GM23338 (cell line): Measurements from ENCODE around the gene DOCK4. TPM values are rescaled to one million over a fixed set of nuclear protein-coding genes. Genes with fewer than 3 reads are reported as not detected.

Experiments used
- ATAC-seq: fragments of 200-7000 bp; cut with Tn5 transposase; 3 replicates; pipeline ENCODE4 v1.9.1; 2020
- DNase-seq: peaks from one replicate; pipeline ENCODE4 v3.0.0-alpha.2; 2015; ENCODE audit warnings: low spot score
- H2AFZ ChIP-seq: fragments of 200-600 bp; sonication (generic); 2 replicates; pipeline ENCODE4 v1.8.0; 2016; ENCODE audit warnings: antibody characterized with exemption, mild to moderate bottlenecking, moderate library complexity
- H3F3A ChIP-seq: fragments of 200-600 bp; sonication (generic); replicated peaks from 2 replicates; pipeline ENCODE4 v1.8.0; 2017; ENCODE audit warnings: antibody characterized with exemption, mixed run types, low read depth
- H3K27ac ChIP-seq: fragments of 200-600 bp; sonication (generic); 2 replicates; pipeline ENCODE4 v1.6.1; 2016; ENCODE audit warnings: low read depth
- H3K27me3 ChIP-seq: fragments of 200-600 bp; sonication (generic); 2 replicates; pipeline ENCODE4 v1.8.0; 2016; ENCODE audit warnings: mild to moderate bottlenecking, mixed run types, moderate library complexity; ENCODE audit not compliant: insufficient read depth
- H3K36me3 ChIP-seq: fragments of 200-600 bp; sonication (generic); 2 replicates; pipeline ENCODE4 v1.8.0; 2016; ENCODE audit warnings: mild to moderate bottlenecking; ENCODE audit not compliant: insufficient read depth
- H3K4me1 ChIP-seq: fragments of 200-600 bp; sonication (generic); 2 replicates; pipeline ENCODE4 v1.8.0; 2016; ENCODE audit warnings: mild to moderate bottlenecking, moderate library complexity; ENCODE audit not compliant: insufficient read depth
- H3K4me2 ChIP-seq: fragments of 200-600 bp; sonication (generic); 2 replicates; pipeline ENCODE4 v1.7.1; 2017; ENCODE audit warnings: mixed run types
- H3K4me3 ChIP-seq: fragments of 200-600 bp; sonication (generic); 2 replicates; pipeline ENCODE4 v1.6.1; 2016; ENCODE audit warnings: mixed run types
- H3K79me2 ChIP-seq: fragments of 200-600 bp; sonication (generic); replicated peaks from 2 replicates; pipeline ENCODE4 v1.8.0; 2017; ENCODE audit warnings: mild to moderate bottlenecking; ENCODE audit not compliant: insufficient read depth
- H3K9me2 ChIP-seq: fragments of 200-600 bp; sonication (generic); 2 replicates; pipeline ENCODE4 v1.8.0; 2017; ENCODE audit not compliant: insufficient read depth
- H4K20me1 ChIP-seq: fragments of 200-600 bp; sonication (generic); replicated peaks from 2 replicates; pipeline ENCODE4 v1.8.0; 2017; ENCODE audit warnings: mild to moderate bottlenecking; ENCODE audit not compliant: insufficient read depth
- H3K27ac Mint-ChIP-seq: 2 replicates; pipeline ENCODE4 v1.8.0; 2020; ENCODE audit warnings: inconsistent platforms, mild to moderate bottlenecking, moderate library complexity, mixed read lengths
- H3K27me3 Mint-ChIP-seq: 3 replicates; pipeline ENCODE4 v1.8.0; 2022; ENCODE audit warnings: low read depth, mild to moderate bottlenecking, moderate library complexity, mixed read lengths, inconsistent platforms; ENCODE audit not compliant: insufficient read depth, poor library complexity
- H3K36me3 Mint-ChIP-seq: 3 replicates; pipeline ENCODE4 v1.8.0; 2021; ENCODE audit warnings: low read depth, mild to moderate bottlenecking, inconsistent platforms, moderate library complexity, mixed read lengths
- H3K4me1 Mint-ChIP-seq: 3 replicates; pipeline ENCODE4 v1.8.0; 2020; ENCODE audit warnings: mild to moderate bottlenecking, inconsistent platforms, mixed read lengths
- H3K4me3 Mint-ChIP-seq: 3 replicates; pipeline ENCODE4 v1.8.0; 2021; ENCODE audit warnings: moderate library complexity, mild to moderate bottlenecking, inconsistent platforms, mixed read lengths
- H3K9me3 Mint-ChIP-seq: 3 replicates; pipeline ENCODE4 v1.8.0; 2020; ENCODE audit warnings: moderate library complexity, mild to moderate bottlenecking, inconsistent platforms, mixed read lengths
- CREB1 ChIP-seq: fragments of 250-450 bp; sonication (Bioruptor Pico); IDR thresholded peaks from 2 replicates; pipeline ENCODE4 v1.5.0; 2020; ENCODE audit warnings: low read depth, mild to moderate bottlenecking, moderate library complexity
- CTCF ChIP-seq, 2 experiments: fragments of 200-600 bp in 1 of 2; sonication (generic) in 1 of 2; conservative IDR thresholded peaks; 2 replicates each; pipeline versions ENCODE4 v1.5.1 to v1.6.1; 2016 to 2017; ENCODE audit warnings: antibody characterized with exemption in 2 of 2, low read depth in 2 of 2, mild to moderate bottlenecking in 2 of 2, moderate library complexity in 1 of 2
- ETS1 ChIP-seq: IDR thresholded peaks from 2 replicates; pipeline ENCODE4 v1.6.1; 2016; ENCODE audit warnings: antibody characterized with exemption
- EZH2 ChIP-seq: fragments of 200-600 bp; sonication (generic); IDR thresholded peaks from one replicate; pipeline ENCODE4 v1.8.0; 2017; ENCODE audit warnings: antibody characterized with exemption, mild to moderate bottlenecking, low read depth; ENCODE audit not compliant: unreplicated experiment
- JUNB ChIP-seq: IDR thresholded peaks from one replicate; pipeline ENCODE4 v1.6.1; 2016; ENCODE audit warnings: antibody characterized with exemption; ENCODE audit not compliant: unreplicated experiment
- POLR2AphosphoS5 ChIP-seq: IDR thresholded peaks from 2 replicates; pipeline ENCODE4 v1.6.1; 2016; ENCODE audit warnings: antibody characterized with exemption, low read depth
- REST ChIP-seq: IDR thresholded peaks from one replicate; pipeline ENCODE4 v1.6.1; 2018; ENCODE audit warnings: antibody characterized with exemption; ENCODE audit not compliant: unreplicated experiment
- STAT1 ChIP-seq: IDR thresholded peaks from one replicate; pipeline ENCODE4 v1.6.1; 2016; ENCODE audit warnings: antibody characterized with exemption; ENCODE audit not compliant: unreplicated experiment
- ZNF114 ChIP-seq: fragments of 250-450 bp; sonication (Bioruptor Pico); IDR thresholded peaks from 2 replicates; pipeline ENCODE4 v1.5.0; 2020; ENCODE audit warnings: mild to moderate bottlenecking, moderate library complexity
- ZNF331 ChIP-seq: fragments of 250-450 bp; sonication (Bioruptor Pico); IDR thresholded peaks from 2 replicates; pipeline ENCODE4 v1.5.0; 2020; ENCODE audit warnings: low read depth, mild to moderate bottlenecking, moderate library complexity
- polyA plus RNA-seq: library from polyadenylated mRNA; unstranded; fragments of >200 nt; fragmentation: Nextera tagmentation; extraction: Ambion mirVana; gene quantifications from 2 replicates; pipeline ENCODE4 v1.2.1, GENCODE V29; 2016
- total RNA-seq: library from RNA; depleted of rRNA; stranded (reverse); fragments of >200 nt; shearing (Covaris generic); gene quantifications from 2 replicates; pipeline ENCODE4 v1.2.3, GENCODE V29; 2014

DOCK4 gene
- total and polyA plus RNA-seq, 2 experiments from 2014 or later = 6.3 to 33.8 TPM

GRCh38 chr7:112103246-112103645, 103.0 kb downstream of the DOCK4 start (continued):
- TF ChIP-seq REST = no peak
- no peak for TF ChIP-seq CTCF (conservative IDR thresholded peaks at IDR 0.05; ENCODE audit: low read depth in 2 of 2)
- no peak for TF ChIP-seq POLR2AphosphoS5
- TF ChIP-seq CREB1 (CRISPR knock-in tag) = no peak
- no peak for TF ChIP-seq ZNF114 (CRISPR knock-in tag)
- TF ChIP-seq ETS1 = no peak

- TF ChIP-seq JUNB (no peak), CREB1 (CRISPR knock-in tag) (no peak), ZNF331 (no peak), STAT1 (no peak), ETS1 (no peak), EZH2 (no peak), REST (no peak), ZNF114 (CRISPR knock-in tag) (no peak), POLR2AphosphoS5 (no peak)
- 0 out of 2 replicates have a peak, but pooled peaks cover 3% of the 10 kb centered on the region for H4K20me1 ChIP-seq
- no peak overlapping the region for H2AFZ ChIP-seq
- peaks cover 39% of the 10 kb centered on the region for H3K79me2 ChIP-seq
- no peaks in the 10 kb centered on the region for H3F3A ChIP-seq
- ATAC-seq (no peak), DNase-seq (no peak)
- Mint-ChIP-seq H3K9me3 (no peaks in the 10 kb centered on the region), H3K27ac (no peak overlapping the region), H3K4me1 (peaks cover 33% of the 10 kb centered on the region), H3K4me3 (no peak overlapping the region), H3K27me3 (no peaks in the 10 kb centered on the region), H3K36me3 (peaks cover 2% of the 10 kb centered on the region; the same call in 2 of the 3 replicates)
- H3K4me1 ChIP-seq = peaks cover 15% of the 10 kb centered on the region
- no peaks in the 10 kb centered on the region for H3K9me2 ChIP-seq
- H3K36me3 ChIP-seq = no peaks in the 10 kb centered on the region
- no peak overlapping the region for H3K27ac ChIP-seq
- H3K4me3 ChIP-seq = no peak overlapping the region
- H3K27me3 ChIP-seq = no peaks in the 10 kb centered on the region
- H3K4me2 ChIP-seq = no peak overlapping the region
Observed at GRCh38 chr7:112101201-112101846, 104.9 kb downstream of the DOCK4 start.
